Suppressor macrophage treated with lipopolysaccharide for 4 hours (primary cell): ENCODE measurements around the gene GLT8D2.

Experiments
- DNase-seq: peaks from one replicate; pipeline ENCODE4 v3.0.0-alpha.2; 2020

Gene GLT8D2

DNA sequence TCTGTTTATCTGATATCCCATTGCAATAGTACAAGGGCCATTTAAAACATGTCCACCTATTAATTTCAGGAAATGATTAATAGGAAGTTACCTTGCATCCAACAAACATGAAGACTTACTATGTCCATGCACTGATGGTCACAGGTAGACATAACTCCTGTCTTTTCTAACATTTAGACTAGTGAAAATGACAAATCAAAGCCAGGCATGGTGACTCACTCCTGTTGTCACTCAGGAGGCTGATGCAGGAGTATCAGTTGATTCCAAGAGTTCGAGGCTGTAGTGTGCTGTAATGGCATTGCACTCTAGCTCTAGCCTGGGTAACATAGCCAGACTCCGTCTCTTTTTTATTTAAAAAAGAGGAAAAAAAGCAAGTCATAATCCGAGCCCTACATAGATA lies 105.0 kb downstream of the GLT8D2 start:
- no peak for DNase-seq
